ENCODE measurements around the gene LRIG1.

Gene LRIG1

GRCh38 chr3:66381626-66382025, 119.2 kb downstream of the LRIG1 start:
- no peak for TF ChIP-seq CTCF (IDR thresholded peaks at IDR 0.05; ENCODE audit: control insufficient read depth, insufficient read depth, low read depth, low read length, missing control alignments)
- no peak for DNase-seq (ENCODE audit: low read depth)
- H3K4me3 ChIP-seq (ENCODE audit: control insufficient read depth, low read depth, low read length) = no peak overlapping the region

- DNase-seq (ENCODE audit: low read depth) = no peak
- TF ChIP-seq CTCF (IDR thresholded peaks at IDR 0.05; ENCODE audit: control insufficient read depth, insufficient read depth, low read depth, low read length, missing control alignments) = no peak
- H3K4me3 ChIP-seq (ENCODE audit: control insufficient read depth, low read depth, low read length) = no peak overlapping the region
Measured at GRCh38 chr3:66380200-66380932, 120.5 kb downstream of the LRIG1 start.

GRCh38 chr3:66379565-66379964, 121.3 kb downstream of the LRIG1 start:
- no peak overlapping the region for H3K4me3 ChIP-seq (ENCODE audit: control insufficient read depth, low read depth, low read length)
- no peak for DNase-seq (ENCODE audit: low read depth)
- no peak for TF ChIP-seq CTCF (IDR thresholded peaks at IDR 0.05; ENCODE audit: control insufficient read depth, insufficient read depth, low read depth, low read length, missing control alignments)

GRCh38 chr3:66378256-66378655, 122.6 kb downstream of the LRIG1 start:
- TF ChIP-seq CTCF (IDR thresholded peaks at IDR 0.05; ENCODE audit: control insufficient read depth, insufficient read depth, low read depth, low read length, missing control alignments) = peak; percentile 49
- no peak for DNase-seq (ENCODE audit: low read depth)
- H3K4me3 ChIP-seq (ENCODE audit: control insufficient read depth, low read depth, low read length) = no peak overlapping the region

GRCh38 chr3:66377800-66378199, 123.0 kb downstream of the LRIG1 start:
- no peak for TF ChIP-seq CTCF (IDR thresholded peaks at IDR 0.05; ENCODE audit: control insufficient read depth, insufficient read depth, low read depth, low read length, missing control alignments)
- no peak for DNase-seq (ENCODE audit: low read depth)
- H3K4me3 ChIP-seq (ENCODE audit: control insufficient read depth, low read depth, low read length) = no peak overlapping the region

- TF ChIP-seq CTCF (IDR thresholded peaks at IDR 0.05; ENCODE audit: control insufficient read depth, insufficient read depth, low read depth, low read length, missing control alignments) = no peak
- no peak overlapping the region for H3K4me3 ChIP-seq (ENCODE audit: control insufficient read depth, low read depth, low read length)
- DNase-seq (ENCODE audit: low read depth) = peak; percentile 39
Measured at GRCh38 chr3:66376568-66376967, 124.3 kb downstream of the LRIG1 start.

All from AG09309 (cell line).